ENCODE measurements around the gene SLC35F3.

The SLC35F3 gene

GRCh38 chr1:233901495-233901894 is 3.0 kb upstream of the SLC35F3 start:
- Histone ChIP-seq H3K4me3 (ENCODE audit: low read length in 2 of 2) (no peak overlapping the region), H3K4me2 (ENCODE audit: insufficient read depth, low read length, poor library complexity, severe bottlenecking) (no peak overlapping the region), H3K23ac (ENCODE audit: low read depth, low read length, poor library complexity) (no peak overlapping the region), H3K27me3 (ENCODE audit: control insufficient read depth in 3 of 3, insufficient read depth in 3 of 3, low read depth in 1 of 3, low read length in 3 of 3) (peaks cover 2 to 36% (median 17%) of the 10 kb centered on the region in 3 experiments), H3K14ac (ENCODE audit: low read length) (no peak overlapping the region), H3K9me3 (replicated peaks in 1 of 2; ENCODE audit: control insufficient read depth in 2 of 2, insufficient read depth in 1 of 2, low read depth in 1 of 2, low read length in 2 of 2) (peaks cover 0 to 3% of the 10 kb centered on the region in 2 donors), H4K91ac (ENCODE audit: low read depth, low read length, poor library complexity) (no peak overlapping the region), H3K9ac (ENCODE audit: low read depth, low read length, poor library complexity) (no peak overlapping the region), H3K18ac (ENCODE audit: low read length) (no peak overlapping the region), H2AK5ac (ENCODE audit: low read depth, low read length) (no peak overlapping the region), H3K4ac (ENCODE audit: low read length) (no peak overlapping the region), H2BK15ac (ENCODE audit: low read length) (no peak overlapping the region), H2BK12ac (ENCODE audit: low read length) (no peak overlapping the region), H2AFZ (ENCODE audit: low read length) (no peak overlapping the region), H2BK5ac (ENCODE audit: low read length) (no peak overlapping the region), H3K79me1 (ENCODE audit: low read depth, low read length) (no peaks in the 10 kb centered on the region), H3K4me1 (ENCODE audit: control insufficient read depth in 2 of 2, insufficient read depth in 1 of 2, low read depth in 1 of 2, low read length in 2 of 2) (peaks cover 0 to 2% of the 10 kb centered on the region in 2 donors), H3K27ac (replicated peaks; ENCODE audit: low read length) (no peak overlapping the region), H2BK120ac (ENCODE audit: low read depth, low read length) (no peak overlapping the region), H4K8ac (ENCODE audit: low read depth, low read length) (no peak overlapping the region), H3K36me3 (replicated peaks in 1 of 2; ENCODE audit: control insufficient read depth in 2 of 2, insufficient read depth in 2 of 2, low read length in 2 of 2) (no peaks in the 10 kb centered on the region)
- WGBS, 2 donors (ENCODE audit: extremely low coverage in 2 of 2, insufficient read length in 2 of 2, insufficient replicate concordance in 1 of 2): no CpG with 5 or more reads among the region's 3 CpGs
- no peak for DNase-seq (ENCODE audit: low spot score)

GRCh38 chr1:233905416-233906051 is 1.1 kb downstream of the SLC35F3 start:
- Histone ChIP-seq H3K4me1 (ENCODE audit: control insufficient read depth in 2 of 2, insufficient read depth in 1 of 2, low read depth in 1 of 2, low read length in 2 of 2) (peaks cover 0 to 2% of the 10 kb centered on the region in 2 donors), H2AFZ (ENCODE audit: low read length) (peak overlapping the region; percentile 90), H3K79me1 (ENCODE audit: low read depth, low read length) (no peaks in the 10 kb centered on the region), H3K4me3 (ENCODE audit: low read length in 2 of 2) (peak overlapping the region in 1 of 2 donors; percentile 85), H2BK12ac (ENCODE audit: low read length) (no peak overlapping the region), H3K4ac (ENCODE audit: low read length) (no peak overlapping the region), H4K91ac (ENCODE audit: low read depth, low read length, poor library complexity) (no peak overlapping the region), H3K36me3 (replicated peaks in 1 of 2; ENCODE audit: control insufficient read depth in 2 of 2, insufficient read depth in 2 of 2, low read length in 2 of 2) (no peaks in the 10 kb centered on the region), H2BK5ac (ENCODE audit: low read length) (no peak overlapping the region), H3K14ac (ENCODE audit: low read length) (peak overlapping the region; percentile 89), H3K9me3 (replicated peaks in 1 of 2; ENCODE audit: control insufficient read depth in 2 of 2, insufficient read depth in 1 of 2, low read depth in 1 of 2, low read length in 2 of 2) (peaks cover 0 to 3% of the 10 kb centered on the region in 2 donors), H4K8ac (ENCODE audit: low read depth, low read length) (no peak overlapping the region), H3K4me2 (ENCODE audit: insufficient read depth, low read length, poor library complexity, severe bottlenecking) (peak overlapping the region; percentile 97), H2BK15ac (ENCODE audit: low read length) (peak overlapping the region; percentile 81), H3K18ac (ENCODE audit: low read length) (peak overlapping the region; percentile 90), H3K27ac (replicated peaks; ENCODE audit: low read length) (no peak overlapping the region), H3K23ac (ENCODE audit: low read depth, low read length, poor library complexity) (peak overlapping the region; percentile 85), H2AK5ac (ENCODE audit: low read depth, low read length) (no peak overlapping the region), H3K27me3 (ENCODE audit: control insufficient read depth in 3 of 3, insufficient read depth in 3 of 3, low read depth in 1 of 3, low read length in 3 of 3) (peaks cover 2 to 45% (median 17%) of the 10 kb centered on the region in 3 experiments), H2BK120ac (ENCODE audit: low read depth, low read length) (no peak overlapping the region), H3K9ac (ENCODE audit: low read depth, low read length, poor library complexity) (peak overlapping the region; percentile 81)
- no CpG with 5 or more reads among the region's 40 CpGs for WGBS, 2 donors (ENCODE audit: extremely low coverage in 2 of 2, insufficient read length in 2 of 2, insufficient replicate concordance in 1 of 2)
- peak; percentile 11 for DNase-seq (ENCODE audit: low spot score)

GRCh38 chr1:233907151-233907550 is 2.7 kb downstream of the SLC35F3 start:
- Histone ChIP-seq H2BK15ac (ENCODE audit: low read length) (no peak overlapping the region), H3K36me3 (replicated peaks in 1 of 2; ENCODE audit: control insufficient read depth in 2 of 2, insufficient read depth in 2 of 2, low read length in 2 of 2) (no peaks in the 10 kb centered on the region), H3K27ac (replicated peaks; ENCODE audit: low read length) (no peak overlapping the region), H2BK120ac (ENCODE audit: low read depth, low read length) (no peak overlapping the region), H3K14ac (ENCODE audit: low read length) (no peak overlapping the region), H3K4me3 (ENCODE audit: low read length in 2 of 2) (no peak overlapping the region), H4K91ac (ENCODE audit: low read depth, low read length, poor library complexity) (no peak overlapping the region), H2AFZ (ENCODE audit: low read length) (no peak overlapping the region), H3K9ac (ENCODE audit: low read depth, low read length, poor library complexity) (no peak overlapping the region), H3K18ac (ENCODE audit: low read length) (no peak overlapping the region), H3K4me1 (ENCODE audit: control insufficient read depth in 2 of 2, insufficient read depth in 1 of 2, low read depth in 1 of 2, low read length in 2 of 2) (peaks cover 0 to 2% of the 10 kb centered on the region in 2 donors), H2BK12ac (ENCODE audit: low read length) (no peak overlapping the region), H4K8ac (ENCODE audit: low read depth, low read length) (no peak overlapping the region), H3K9me3 (replicated peaks in 1 of 2; ENCODE audit: control insufficient read depth in 2 of 2, insufficient read depth in 1 of 2, low read depth in 1 of 2, low read length in 2 of 2) (peaks cover 0 to 3% of the 10 kb centered on the region in 2 donors), H3K27me3 (ENCODE audit: control insufficient read depth in 3 of 3, insufficient read depth in 3 of 3, low read depth in 1 of 3, low read length in 3 of 3) (peaks cover 2 to 45% (median 17%) of the 10 kb centered on the region in 3 experiments), H2AK5ac (ENCODE audit: low read depth, low read length) (no peak overlapping the region), H2BK5ac (ENCODE audit: low read length) (no peak overlapping the region), H3K23ac (ENCODE audit: low read depth, low read length, poor library complexity) (no peak overlapping the region), H3K79me1 (ENCODE audit: low read depth, low read length) (no peaks in the 10 kb centered on the region), H3K4me2 (ENCODE audit: insufficient read depth, low read length, poor library complexity, severe bottlenecking) (no peak overlapping the region), H3K4ac (ENCODE audit: low read length) (no peak overlapping the region)
- no peak for DNase-seq (ENCODE audit: low spot score)

- H2BK5ac ChIP-seq (ENCODE audit: low read length): no peak overlapping the region
- H4K91ac ChIP-seq (ENCODE audit: low read depth, low read length, poor library complexity): no peak overlapping the region
- DNase-seq (ENCODE audit: low spot score): no peak
- H3K23ac ChIP-seq (ENCODE audit: low read depth, low read length, poor library complexity): no peak overlapping the region
- H3K18ac ChIP-seq (ENCODE audit: low read length): no peak overlapping the region
- H3K36me3 ChIP-seq (replicated peaks in 1 of 2; ENCODE audit: control insufficient read depth in 2 of 2, insufficient read depth in 2 of 2, low read length in 2 of 2): no peaks in the 10 kb centered on the region
- no peak overlapping the region for H4K8ac ChIP-seq (ENCODE audit: low read depth, low read length)
- H3K14ac ChIP-seq (ENCODE audit: low read length): no peak overlapping the region
- no peak overlapping the region for H2AFZ ChIP-seq (ENCODE audit: low read length)
- no peak overlapping the region for H3K4me3 ChIP-seq (ENCODE audit: low read length in 2 of 2)
- no peak overlapping the region for H2AK5ac ChIP-seq (ENCODE audit: low read depth, low read length)
- H2BK120ac ChIP-seq (ENCODE audit: low read depth, low read length): no peak overlapping the region
- no peak overlapping the region for H3K27ac ChIP-seq (replicated peaks; ENCODE audit: low read length)
- no peak overlapping the region for H3K4me2 ChIP-seq (ENCODE audit: insufficient read depth, low read length, poor library complexity, severe bottlenecking)
- H3K9ac ChIP-seq (ENCODE audit: low read depth, low read length, poor library complexity): no peak overlapping the region
- H3K27me3 ChIP-seq (ENCODE audit: control insufficient read depth in 3 of 3, insufficient read depth in 3 of 3, low read depth in 1 of 3, low read length in 3 of 3): peaks cover 2 to 43% (median 17%) of the 10 kb centered on the region in 3 experiments
- H3K9me3 ChIP-seq (replicated peaks in 1 of 2; ENCODE audit: control insufficient read depth in 2 of 2, insufficient read depth in 1 of 2, low read depth in 1 of 2, low read length in 2 of 2): peaks cover 0 to 3% of the 10 kb centered on the region in 2 donors
- no peaks in the 10 kb centered on the region for H3K79me1 ChIP-seq (ENCODE audit: low read depth, low read length)
- H2BK12ac ChIP-seq (ENCODE audit: low read length): no peak overlapping the region
- H2BK15ac ChIP-seq (ENCODE audit: low read length): no peak overlapping the region
- no peak overlapping the region for H3K4ac ChIP-seq (ENCODE audit: low read length)
- H3K4me1 ChIP-seq (ENCODE audit: control insufficient read depth in 2 of 2, insufficient read depth in 1 of 2, low read depth in 1 of 2, low read length in 2 of 2): peaks cover 0 to 2% of the 10 kb centered on the region in 2 donors
Measured at GRCh38 chr1:233908092-233908491, 3.6 kb downstream of the SLC35F3 start.

Data from neuronal stem cell (in vitro differentiated cells).